Testis (tissue), 3 donors: Measurements from ENCODE around the gene ADAMTS12. TPM values are rescaled to one million over a fixed set of nuclear protein-coding genes. Genes with fewer than 3 reads are reported as not detected.
A peak's percentile ranks its signal among the peaks of the same experiment; 100 is the strongest.

Experiments
- DNase-seq: peaks from one replicate; pipeline ENCODE4 v3.0.0-alpha.2; 2019
- H3K27ac ChIP-seq, 2 donors: fragments of 200-600 bp; sonication (generic); one replicate each; pipeline ENCODE4 v1.5.1; 2019
- H3K27me3 ChIP-seq: fragments of 200-600 bp; sonication (generic); one replicate; pipeline ENCODE4 v1.5.1; 2019
- H3K36me3 ChIP-seq: fragments of 200-600 bp; sonication (generic); one replicate; pipeline ENCODE4 v1.5.1; 2017; ENCODE audit warnings: low read depth; ENCODE audit errors: missing control alignments
- H3K4me1 ChIP-seq: fragments of 200-600 bp; sonication (generic); one replicate; pipeline ENCODE4 v1.5.1; 2019
- H3K4me3 ChIP-seq, 2 donors: fragments of 200-600 bp; sonication (generic); one replicate each; pipeline ENCODE4 v1.5.1; 2017 to 2019
- H3K9me3 ChIP-seq: fragments of 200-600 bp; sonication (generic); one replicate; pipeline ENCODE4 v1.5.1; 2017
- POLR2A ChIP-seq: fragments of 450-650 bp; IDR thresholded peaks from one replicate; pipeline ENCODE4 v1.6.1; 2017; ENCODE audit warnings: antibody characterized with exemption, mild to moderate bottlenecking, moderate library complexity
- WGBS, 2 donors: methylation state at CpG; one replicate each; pipeline ENCODE4 v1.1.5; 2018; 5-methylcytosine and 5-hydroxymethylcytosine counted together
- intact Hi-C: fragments of 100-400 bp; cut with DNase I; formaldehyde crosslinking; loops from one replicate; pipeline ENCODE4 v1.15.1; 2023; ENCODE audit warnings: low total_unique reads
- polyA plus RNA-seq: library from polyadenylated mRNA; stranded (reverse); fragments of 350-450 nt; fragmentation: Illumina TruSeq; extraction: RNeasy Lipid Tissue Mini Kit (QIAGEN cat#74804); gene quantifications from one replicate; pipeline ENCODE4 v1.2.3, GENCODE V29; 2014; ENCODE audit warnings: low read depth, low replicate concordance; ENCODE audit not compliant: insufficient read depth
- total RNA-seq, 2 donors: library from RNA; depleted of rRNA; stranded (reverse); fragments of >200 nt; gene quantifications; one replicate each; pipeline ENCODE4 v1.2.3, GENCODE V29; 2016
- TF ChIP-seq, protein P1 (sequence below), 3 experiments: fragments of 450-650 bp in 2 of 3; fragments of 200-600 bp in 1 of 3; sonication (generic) in 1 of 3; IDR thresholded peaks; one replicate each; pipeline ENCODE4 v1.5.1; 2016 to 2019; ENCODE audit warnings: antibody characterized with exemption in 3 of 3, mild to moderate bottlenecking in 2 of 3, moderate library complexity in 1 of 3

Gene ADAMTS12
- total and polyA plus RNA-seq, 3 donors from 2014 or later: 4.9 to 9.3 (median 7.5) TPM

GRCh38 chr5:33488558-33489355 is 403.0 kb downstream of the ADAMTS12 start:
- Histone ChIP-seq H3K4me3 (no peak overlapping the region), H3K9me3 (no peaks in the 10 kb centered on the region), H3K4me1 (no peaks in the 10 kb centered on the region), H3K27ac (no peak overlapping the region), H3K36me3 (no peaks in the 10 kb centered on the region), H3K27me3 (no peaks in the 10 kb centered on the region)
- intact Hi-C loops: no loop called here
- TF ChIP-seq POLR2A: no peak
- TF ChIP-seq, protein P1, sequence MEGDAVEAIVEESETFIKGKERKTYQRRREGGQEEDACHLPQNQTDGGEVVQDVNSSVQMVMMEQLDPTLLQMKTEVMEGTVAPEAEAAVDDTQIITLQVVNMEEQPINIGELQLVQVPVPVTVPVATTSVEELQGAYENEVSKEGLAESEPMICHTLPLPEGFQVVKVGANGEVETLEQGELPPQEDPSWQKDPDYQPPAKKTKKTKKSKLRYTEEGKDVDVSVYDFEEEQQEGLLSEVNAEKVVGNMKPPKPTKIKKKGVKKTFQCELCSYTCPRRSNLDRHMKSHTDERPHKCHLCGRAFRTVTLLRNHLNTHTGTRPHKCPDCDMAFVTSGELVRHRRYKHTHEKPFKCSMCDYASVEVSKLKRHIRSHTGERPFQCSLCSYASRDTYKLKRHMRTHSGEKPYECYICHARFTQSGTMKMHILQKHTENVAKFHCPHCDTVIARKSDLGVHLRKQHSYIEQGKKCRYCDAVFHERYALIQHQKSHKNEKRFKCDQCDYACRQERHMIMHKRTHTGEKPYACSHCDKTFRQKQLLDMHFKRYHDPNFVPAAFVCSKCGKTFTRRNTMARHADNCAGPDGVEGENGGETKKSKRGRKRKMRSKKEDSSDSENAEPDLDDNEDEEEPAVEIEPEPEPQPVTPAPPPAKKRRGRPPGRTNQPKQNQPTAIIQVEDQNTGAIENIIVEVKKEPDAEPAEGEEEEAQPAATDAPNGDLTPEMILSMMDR (IDR thresholded peaks at IDR 0.05): no peak
- WGBS, 2 donors: 84 to 85% methylated on average over 18 to 19 of the region's 19 CpGs
- DNase-seq: peak; percentile 55

GRCh38 chr5:33487236-33487635 is 404.6 kb downstream of the ADAMTS12 start:
- intact Hi-C loops: no loop called here
- H3K27ac ChIP-seq: no peak overlapping the region
- TF ChIP-seq POLR2A: no peak
- TF ChIP-seq, protein P1 (IDR thresholded peaks at IDR 0.05): no peak
- 42 to 44% methylated on average over 3 of the region's 3 CpGs for WGBS, 2 donors
- no peaks in the 10 kb centered on the region for H3K27me3 ChIP-seq
- H3K4me1 ChIP-seq: no peaks in the 10 kb centered on the region
- H3K4me3 ChIP-seq: no peak overlapping the region
- DNase-seq: no peak
- H3K9me3 ChIP-seq: no peaks in the 10 kb centered on the region
- no peaks in the 10 kb centered on the region for H3K36me3 ChIP-seq

- Histone ChIP-seq H3K9me3 (no peaks in the 10 kb centered on the region), H3K36me3 (no peaks in the 10 kb centered on the region), H3K4me3 (no peak overlapping the region), H3K27ac (no peak overlapping the region), H3K27me3 (no peaks in the 10 kb centered on the region), H3K4me1 (no peaks in the 10 kb centered on the region)
- DNase-seq: no peak
- TF ChIP-seq, protein P1 (IDR thresholded peaks at IDR 0.05): no peak
- TF ChIP-seq POLR2A: no peak
- WGBS, 2 donors: 92 to 94% methylated on average over 7 of the region's 7 CpGs
- intact Hi-C loops: no loop called here
Measured at GRCh38 chr5:33482335-33482734, 409.5 kb downstream of the ADAMTS12 start.

DNA sequence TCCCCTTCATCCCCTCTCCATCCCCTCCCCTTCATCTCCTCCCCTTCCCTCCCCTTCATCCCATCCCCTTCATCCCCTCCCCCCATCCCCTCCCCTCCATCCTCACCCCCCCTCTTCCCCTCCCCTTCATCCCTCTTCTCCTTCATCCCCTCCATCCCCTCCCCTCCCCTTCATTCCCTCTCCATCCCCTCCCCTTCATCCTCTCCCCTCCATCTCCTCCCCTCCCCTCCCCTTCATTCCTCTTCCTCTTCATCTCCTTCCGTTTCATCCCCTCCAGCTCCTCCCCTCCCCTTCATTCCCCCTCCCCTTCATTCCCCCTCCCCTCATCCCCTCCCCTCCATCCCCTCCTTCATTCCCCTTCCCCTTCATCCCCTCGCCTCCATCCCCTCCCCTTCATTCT is 410.9 kb downstream of the ADAMTS12 start:
- TF ChIP-seq, protein P1 (IDR thresholded peaks at IDR 0.05): no peak
- TF ChIP-seq POLR2A: no peak
- DNase-seq: no peak
- H3K4me1 ChIP-seq: no peaks in the 10 kb centered on the region
- no peaks in the 10 kb centered on the region for H3K9me3 ChIP-seq
- H3K27me3 ChIP-seq: no peaks in the 10 kb centered on the region
- H3K27ac ChIP-seq: no peak overlapping the region
- no peak overlapping the region for H3K4me3 ChIP-seq
- H3K36me3 ChIP-seq: no peaks in the 10 kb centered on the region
- intact Hi-C loops: no loop called here
- WGBS, 2 donors: 82% methylated on average over 2 of the region's 2 CpGs; no CpG with 5 or more reads in 1 of the 2 donors

GRCh38 chr5:33479311-33479710 is 412.5 kb downstream of the ADAMTS12 start:
- intact Hi-C loops: no loop called here
- no peak for DNase-seq
- H3K9me3 ChIP-seq: no peaks in the 10 kb centered on the region
- no peaks in the 10 kb centered on the region for H3K36me3 ChIP-seq
- H3K27me3 ChIP-seq: no peaks in the 10 kb centered on the region
- no peaks in the 10 kb centered on the region for H3K4me1 ChIP-seq
- H3K27ac ChIP-seq: no peak overlapping the region
- no peak overlapping the region for H3K4me3 ChIP-seq
- 72 to 93% methylated on average over 3 of the region's 3 CpGs for WGBS, 2 donors
- TF ChIP-seq, protein P1 (IDR thresholded peaks at IDR 0.05): no peak
- no peak for TF ChIP-seq POLR2A
